ENCODE measurements around the gene STRN3. TPM values are rescaled to one million over a fixed set of nuclear protein-coding genes. Genes with fewer than 3 reads are reported as not detected.

Gene STRN3
- total RNA-seq, 1 donor from 2014 or later: 30.5 TPM

GRCh38 chr14:30990770-30991169 lies 35.4 kb downstream of the STRN3 start:
- no peak overlapping the region for H3K4me3 ChIP-seq (ENCODE audit: low read depth, low read length)
- DNase-seq (ENCODE audit: low read depth): no peak
- TF ChIP-seq CTCF (IDR thresholded peaks at IDR 0.05; ENCODE audit: insufficient read depth, low read length, poor library complexity, severe bottlenecking): no peak
- H3K27me3 ChIP-seq (ENCODE audit: control insufficient read depth, insufficient read depth, low read length): no peaks in the 10 kb centered on the region
- no peaks in the 10 kb centered on the region for H3K36me3 ChIP-seq (ENCODE audit: control insufficient read depth, insufficient read depth, low read length)

GRCh38 chr14:30988509-30988908 lies 37.7 kb downstream of the STRN3 start:
- Histone ChIP-seq H3K36me3 (ENCODE audit: control insufficient read depth, insufficient read depth, low read length) (no peaks in the 10 kb centered on the region), H3K27me3 (ENCODE audit: control insufficient read depth, insufficient read depth, low read length) (no peaks in the 10 kb centered on the region), H3K4me3 (ENCODE audit: low read depth, low read length) (no peak overlapping the region)
- no peak for DNase-seq (ENCODE audit: low read depth)
- TF ChIP-seq CTCF (IDR thresholded peaks at IDR 0.05; ENCODE audit: insufficient read depth, low read length, poor library complexity, severe bottlenecking): no peak

- no peaks in the 10 kb centered on the region for H3K27me3 ChIP-seq (ENCODE audit: control insufficient read depth, insufficient read depth, low read length)
- no peak for DNase-seq (ENCODE audit: low read depth)
- TF ChIP-seq CTCF (IDR thresholded peaks at IDR 0.05; ENCODE audit: insufficient read depth, low read length, poor library complexity, severe bottlenecking): no peak
- no peak overlapping the region for H3K4me3 ChIP-seq (ENCODE audit: low read depth, low read length)
- no peaks in the 10 kb centered on the region for H3K36me3 ChIP-seq (ENCODE audit: control insufficient read depth, insufficient read depth, low read length)
Observed at GRCh38 chr14:30985796-30986195, 40.4 kb downstream of the STRN3 start.

- no peak for TF ChIP-seq CTCF (IDR thresholded peaks at IDR 0.05; ENCODE audit: insufficient read depth, low read length, poor library complexity, severe bottlenecking)
- H3K27me3 ChIP-seq (ENCODE audit: control insufficient read depth, insufficient read depth, low read length): no peaks in the 10 kb centered on the region
- H3K4me3 ChIP-seq (ENCODE audit: low read depth, low read length): no peak overlapping the region
- no peak for DNase-seq (ENCODE audit: low read depth)
- H3K36me3 ChIP-seq (ENCODE audit: control insufficient read depth, insufficient read depth, low read length): no peaks in the 10 kb centered on the region
Observed at GRCh38 chr14:30983858-30984257, 42.3 kb downstream of the STRN3 start.

DNA sequence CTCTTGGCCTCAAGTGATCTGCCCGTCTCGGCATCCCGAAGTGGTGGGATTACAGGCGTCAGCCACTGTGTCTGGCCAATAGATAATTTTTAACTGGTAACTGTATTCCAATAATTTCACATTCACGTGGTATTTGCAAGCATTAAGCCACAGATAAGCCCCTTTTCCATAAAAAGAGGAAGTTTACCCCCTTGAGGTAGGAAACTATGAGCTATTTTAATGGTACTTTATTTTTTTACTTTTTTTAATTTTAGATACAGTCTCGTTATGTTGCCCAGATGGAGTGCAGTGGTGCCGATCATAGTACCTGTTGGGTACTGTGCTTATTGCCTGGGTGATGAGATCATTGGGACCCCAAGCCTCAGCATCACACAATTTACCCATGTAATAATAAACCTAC lies 43.6 kb downstream of the STRN3 start:
- no peak for TF ChIP-seq CTCF (IDR thresholded peaks at IDR 0.05; ENCODE audit: insufficient read depth, low read length, poor library complexity, severe bottlenecking)
- no peaks in the 10 kb centered on the region for H3K27me3 ChIP-seq (ENCODE audit: control insufficient read depth, insufficient read depth, low read length)
- no peak for DNase-seq (ENCODE audit: low read depth)
- H3K36me3 ChIP-seq (ENCODE audit: control insufficient read depth, insufficient read depth, low read length): no peaks in the 10 kb centered on the region
- H3K4me3 ChIP-seq (ENCODE audit: low read depth, low read length): no peak overlapping the region

GRCh38 chr14:30980980-30981379 lies 45.2 kb downstream of the STRN3 start:
- no peaks in the 10 kb centered on the region for H3K27me3 ChIP-seq (ENCODE audit: control insufficient read depth, insufficient read depth, low read length)
- no peak for TF ChIP-seq CTCF (IDR thresholded peaks at IDR 0.05; ENCODE audit: insufficient read depth, low read length, poor library complexity, severe bottlenecking)
- no peak overlapping the region for H3K4me3 ChIP-seq (ENCODE audit: low read depth, low read length)
- DNase-seq (ENCODE audit: low read depth): no peak
- no peaks in the 10 kb centered on the region for H3K36me3 ChIP-seq (ENCODE audit: control insufficient read depth, insufficient read depth, low read length)

All from kidney epithelial cell (primary cell).